ENCODE data around the gene CNOT1. TPM values are rescaled to one million over a fixed set of nuclear protein-coding genes. Genes with fewer than 3 reads are reported as not detected.
"Not testable (repeated sequence)": the region's sequence is repeated elsewhere in the genome, so short reads cannot be mapped to it uniquely, and the experiment has no call there.

Gene CNOT1
- total RNA-seq, 1 experiment from 2014 or later: 219 TPM

- intact Hi-C loops (cut with micrococcal nuclease): no loop called here
- no peak for TF ChIP-seq CTCF (IDR thresholded peaks at IDR 0.05; ENCODE audit: unreplicated experiment)
- ChIA-PET CTCF (interaction anchor here (0.5 to 6.6 kb wide), 6 partner anchors 8 to 261 kb away, joined by 3 to 72 read pairs (median 5); no protein-coding TSS in a partner anchor), POLR2A (no interaction called here)
- H3K27ac Mint-ChIP-seq (ENCODE audit: low read depth, unreplicated experiment): no peak overlapping the region
- H3K27me3 Mint-ChIP-seq (ENCODE audit: insufficient read depth, unreplicated experiment): no peaks in the 10 kb centered on the region
- no TSS peak for BruUV-seq (replicated peaks)
- DNase-seq (ENCODE audit: unreplicated experiment): no peak
- H3K9me3 Mint-ChIP-seq (ENCODE audit: unreplicated experiment): no peaks in the 10 kb centered on the region
- H3K4me3 Mint-ChIP-seq (ENCODE audit: unreplicated experiment): no peak overlapping the region
- H3K4me1 Mint-ChIP-seq (ENCODE audit: insufficient read depth, unreplicated experiment): no peaks in the 10 kb centered on the region
- H3K36me3 Mint-ChIP-seq (ENCODE audit: insufficient read depth, unreplicated experiment): peaks cover 5% of the 10 kb centered on the region
Measured at GRCh38 chr16:58493756-58494431, 135.7 kb downstream of the CNOT1 start.

- H3K27me3 Mint-ChIP-seq (ENCODE audit: insufficient read depth, unreplicated experiment): no peaks in the 10 kb centered on the region
- no peak for DNase-seq (ENCODE audit: unreplicated experiment)
- H3K4me1 Mint-ChIP-seq (ENCODE audit: insufficient read depth, unreplicated experiment): no peaks in the 10 kb centered on the region
- intact Hi-C loops (cut with micrococcal nuclease): no loop called here
- no peak for TF ChIP-seq CTCF (IDR thresholded peaks at IDR 0.05; ENCODE audit: unreplicated experiment)
- no peak overlapping the region for H3K4me3 Mint-ChIP-seq (ENCODE audit: unreplicated experiment)
- H3K9me3 Mint-ChIP-seq (ENCODE audit: unreplicated experiment): no peaks in the 10 kb centered on the region
- H3K36me3 Mint-ChIP-seq (ENCODE audit: insufficient read depth, unreplicated experiment): peaks cover 2% of the 10 kb centered on the region
- no peak overlapping the region for H3K27ac Mint-ChIP-seq (ENCODE audit: low read depth, unreplicated experiment)
- CTCF ChIA-PET: interaction anchor here (0.9 to 6.6 kb wide), 4 partner anchors 12 to 156 kb away, joined by 3 to 72 read pairs (median 4); no protein-coding TSS in a partner anchor
- BruUV-seq (replicated peaks): no TSS peak
- POLR2A ChIA-PET: interaction anchor here (0.6 kb wide), 1 partner anchor 87 kb away, joined by 3 read pairs; no protein-coding TSS in a partner anchor
Measured at GRCh38 chr16:58492735-58493134, 136.9 kb downstream of the CNOT1 start.

- DNase-seq (ENCODE audit: unreplicated experiment): no peak
- ChIA-PET CTCF (interaction anchor here (0.8 to 6.6 kb wide), 2 partner anchors 25 to 155 kb away, joined by 4 to 72 read pairs; no protein-coding TSS in a partner anchor), POLR2A (interaction anchor here (0.6 kb wide), 1 partner anchor 86 kb away, joined by 3 read pairs; no protein-coding TSS in a partner anchor)
- intact Hi-C loops (cut with micrococcal nuclease): no loop called here
- no peaks in the 10 kb centered on the region for H3K36me3 Mint-ChIP-seq (ENCODE audit: insufficient read depth, unreplicated experiment)
- no peaks in the 10 kb centered on the region for H3K9me3 Mint-ChIP-seq (ENCODE audit: unreplicated experiment)
- no peak overlapping the region for H3K27ac Mint-ChIP-seq (ENCODE audit: low read depth, unreplicated experiment)
- BruUV-seq (replicated peaks): no TSS peak
- H3K4me1 Mint-ChIP-seq (ENCODE audit: insufficient read depth, unreplicated experiment): no peaks in the 10 kb centered on the region
- no peak overlapping the region for H3K4me3 Mint-ChIP-seq (ENCODE audit: unreplicated experiment)
- TF ChIP-seq CTCF (IDR thresholded peaks at IDR 0.05; ENCODE audit: unreplicated experiment): no peak
- no peaks in the 10 kb centered on the region for H3K27me3 Mint-ChIP-seq (ENCODE audit: insufficient read depth, unreplicated experiment)
Measured at GRCh38 chr16:58492066-58492465, 137.6 kb downstream of the CNOT1 start.

GRCh38 chr16:58490539-58490938 is 139.1 kb downstream of the CNOT1 start:
- H3K4me3 Mint-ChIP-seq (ENCODE audit: unreplicated experiment); H3K9me3 Mint-ChIP-seq (ENCODE audit: unreplicated experiment); H3K36me3 Mint-ChIP-seq (ENCODE audit: insufficient read depth, unreplicated experiment); POLR2A ChIA-PET; H3K27ac Mint-ChIP-seq (ENCODE audit: low read depth, unreplicated experiment); intact Hi-C loops (cut with micrococcal nuclease); H3K4me1 Mint-ChIP-seq (ENCODE audit: insufficient read depth, unreplicated experiment); DNase-seq (ENCODE audit: unreplicated experiment); H3K27me3 Mint-ChIP-seq (ENCODE audit: insufficient read depth, unreplicated experiment); BruUV-seq (replicated peaks): not testable (repeated sequence)
- CTCF ChIA-PET: interaction anchor here (0.9 to 6.6 kb wide), 4 partner anchors 116 to 154 kb away, joined by 3 to 72 read pairs (median 3); no protein-coding TSS in a partner anchor

Measured in MCF 10A (cell line).